ENCODE data around the gene B9D1. TPM values are rescaled to one million over a fixed set of nuclear protein-coding genes. Genes with fewer than 3 reads are reported as not detected.

The B9D1 gene
- total and polyA plus RNA-seq, 2 of the 13 experiments (the other 11 are each of a cell fraction or from before 2014, with no cell fraction given): 27.7 to 31.1 TPM

- peak; percentile 81; the same call in 1 of the 2 replicates for TF ChIP-seq ZNF232 (CRISPR knock-in tag; IDR thresholded peaks at IDR 0.05; ENCODE audit: borderline replicate concordance)
- TF ChIP-seq HNRNPLL (IDR thresholded peaks at IDR 0.05; ENCODE audit: low read depth, low read length, poor library complexity, severe bottlenecking): peak; percentile 56
- peak; percentile 69; the same call in 1 of the 3 replicates for TF ChIP-seq MXI1 (IDR thresholded peaks at IDR 0.05; ENCODE audit: borderline replicate concordance, low read depth, low read length)
- no peak for TF ChIP-seq ZFYVE20 (CRISPR knock-in tag; IDR thresholded peaks at IDR 0.05; ENCODE audit: borderline replicate concordance, low read depth)
- no peak for TF ChIP-seq ZNF703 (CRISPR knock-in tag; IDR thresholded peaks at IDR 0.05; ENCODE audit: borderline replicate concordance)
- TF ChIP-seq TEAD3 (CRISPR knock-in tag; optimal IDR thresholded peaks at IDR 0.05; ENCODE audit: borderline replicate concordance): no peak
- TF ChIP-seq ZSCAN9 (CRISPR knock-in tag; IDR thresholded peaks at IDR 0.05; ENCODE audit: borderline replicate concordance): no peak
- TF ChIP-seq ZNF274 (CRISPR knock-in tag; IDR thresholded peaks at IDR 0.05): peak; percentile 93
- peak; percentile 65; the same call in 1 of the 2 replicates for TF ChIP-seq ZNF253 (CRISPR knock-in tag; IDR thresholded peaks at IDR 0.05; ENCODE audit: borderline replicate concordance)
- TF ChIP-seq NR2F6 (IDR thresholded peaks at IDR 0.05): no peak
- 0 out of 2 replicates have a peak, but pooled peaks have one; percentile 38 for TF ChIP-seq NR2F6 (CRISPR knock-in tag; IDR thresholded peaks at IDR 0.05)
- no peak for TF ChIP-seq SMAD1 (CRISPR knock-in tag; IDR thresholded peaks at IDR 0.05; ENCODE audit: borderline replicate concordance, low read depth)
- peak; percentile 28 for TF ChIP-seq PHF5A (CRISPR knock-in tag; IDR thresholded peaks at IDR 0.05; ENCODE audit: low read depth, unreplicated experiment)
- TF ChIP-seq ZNF710 (CRISPR knock-in tag; IDR thresholded peaks at IDR 0.05; ENCODE audit: borderline replicate concordance): peak; percentile 61; the same call in 1 of the 2 replicates
- no peak for TF ChIP-seq ZNF101 (CRISPR knock-in tag; IDR thresholded peaks at IDR 0.05; ENCODE audit: borderline replicate concordance, low read depth)
- TF ChIP-seq SPEN (CRISPR knock-in tag; IDR thresholded peaks at IDR 0.05; ENCODE audit: low read depth): peak; percentile 87
- TF ChIP-seq ZNF761 (CRISPR knock-in tag; conservative IDR thresholded peaks at IDR 0.05): peak; percentile 23; the same call in 1 of the 2 replicates
- TF ChIP-seq RAD21 (CRISPR knock-in tag; IDR thresholded peaks at IDR 0.05): peak; percentile 65; the same call in 1 of the 2 replicates
- peak; percentile 84 for TF ChIP-seq TIGD3 (CRISPR knock-in tag; IDR thresholded peaks at IDR 0.05; ENCODE audit: borderline replicate concordance)
- no peak for TF ChIP-seq ZNF841 (CRISPR knock-in tag; IDR thresholded peaks at IDR 0.05; ENCODE audit: borderline replicate concordance)
- no peak for TF ChIP-seq SP2 (CRISPR knock-in tag; IDR thresholded peaks at IDR 0.05)
- peak; percentile 66; the same call in 1 of the 2 replicates for TF ChIP-seq PITX1 (CRISPR knock-in tag; IDR thresholded peaks at IDR 0.05)
- TF ChIP-seq WIZ (CRISPR knock-in tag; IDR thresholded peaks at IDR 0.05): peak; percentile 65; the same call in 1 of the 2 replicates
- TF ChIP-seq ELF3 (CRISPR knock-in tag; IDR thresholded peaks at IDR 0.05): 0 out of 2 replicates have a peak, but pooled peaks have one; percentile 51
- no peak for TF ChIP-seq BCLAF1 (IDR thresholded peaks at IDR 0.05)
Observed at GRCh38 chr17:19336938-19337711, 25.4 kb downstream of the B9D1 start (continued).
